Muscle layer of colon (tissue), 2 donors: ENCODE results near the gene CYS1.
"Not testable (repeated sequence)": the region's sequence is repeated elsewhere in the genome, so short reads cannot be mapped to it uniquely, and the experiment has no call there.

ENCODE experiments used
- H3K27ac ChIP-seq: one replicate; pipeline ENCODE4 v1.7.0; 2013; ENCODE audit warnings: low read depth, mild to moderate bottlenecking, low read length, moderate library complexity
- H3K27me3 ChIP-seq, 2 donors: one replicate each; pipeline ENCODE4 v1.7.0; 2013; ENCODE audit warnings: low read length in 2 of 2, mild to moderate bottlenecking in 2 of 2; ENCODE audit not compliant: insufficient read depth in 2 of 2, control insufficient read depth in 1 of 2
- H3K36me3 ChIP-seq: one replicate; pipeline ENCODE4 v1.7.0; 2013; ENCODE audit warnings: mild to moderate bottlenecking, low read length; ENCODE audit not compliant: insufficient read depth
- H3K4me1 ChIP-seq: one replicate; pipeline ENCODE4 v1.7.0; 2013; ENCODE audit warnings: mild to moderate bottlenecking, low read length; ENCODE audit not compliant: insufficient read depth
- H3K4me3 ChIP-seq, 2 donors: one replicate each; pipeline ENCODE4 v1.7.0; 2013; ENCODE audit warnings: low read length in 2 of 2, low read depth in 1 of 2, mild to moderate bottlenecking in 1 of 2, moderate library complexity in 1 of 2
- H3K9ac ChIP-seq: one replicate; pipeline ENCODE4 v1.7.0; 2013; ENCODE audit warnings: low read length
- H3K9me3 ChIP-seq: one replicate; pipeline ENCODE4 v1.7.0; 2013; ENCODE audit warnings: mild to moderate bottlenecking, low read length
- donor health status: abdominal sarcoma.
- donor health status: Adenocarcinoma of cecum.

Gene CYS1

GRCh38 chr2:10034333-10035052, 45.7 kb downstream of the CYS1 start:
- Histone ChIP-seq H3K27ac (no peak overlapping the region), H3K9ac (no peak overlapping the region), H3K4me3 (no peak overlapping the region), H3K27me3 (no peaks in the 10 kb centered on the region), H3K36me3 (no peaks in the 10 kb centered on the region), H3K9me3 (no peaks in the 10 kb centered on the region), H3K4me1 (peaks cover 42% of the 10 kb centered on the region)

GRCh38 chr2:10033251-10034006, 46.8 kb downstream of the CYS1 start:
- Histone ChIP-seq H3K4me1 (peaks cover 38% of the 10 kb centered on the region), H3K27ac (no peak overlapping the region), H3K9ac (no peak overlapping the region), H3K27me3 (no peaks in the 10 kb centered on the region), H3K36me3 (no peaks in the 10 kb centered on the region), H3K9me3 (no peaks in the 10 kb centered on the region), H3K4me3 (no peak overlapping the region)

- Histone ChIP-seq H3K4me1 (peaks cover 37% of the 10 kb centered on the region), H3K27me3 (no peaks in the 10 kb centered on the region), H3K36me3 (no peaks in the 10 kb centered on the region)
Observed at GRCh38 chr2:10032746-10033105, 47.5 kb downstream of the CYS1 start.

GRCh38 chr2:10031886-10032745, 48.1 kb downstream of the CYS1 start:
- Histone ChIP-seq H3K27ac (no peak overlapping the region), H3K36me3 (no peaks in the 10 kb centered on the region), H3K4me3 (no peak overlapping the region), H3K9ac (no peak overlapping the region), H3K9me3 (no peaks in the 10 kb centered on the region), H3K4me1 (peaks cover 31% of the 10 kb centered on the region), H3K27me3 (no peaks in the 10 kb centered on the region)

More at GRCh38 chr2:10032746-10033105, 47.5 kb downstream of the CYS1 start:
- H3K27ac ChIP-seq, result no peak overlapping the region
- no peaks in the 10 kb centered on the region for H3K9me3 ChIP-seq
- no peak overlapping the region for H3K4me3 ChIP-seq
- no peak overlapping the region for H3K9ac ChIP-seq

GRCh38 chr2:10030798-10031197, 49.4 kb downstream of the CYS1 start:
- H3K4me3 ChIP-seq, H3K27me3 ChIP-seq, H3K36me3 ChIP-seq, H3K27ac ChIP-seq, H3K9me3 ChIP-seq, H3K9ac ChIP-seq: not testable (repeated sequence)
- peaks cover 17% of the 10 kb centered on the region for H3K4me1 ChIP-seq

DNA sequence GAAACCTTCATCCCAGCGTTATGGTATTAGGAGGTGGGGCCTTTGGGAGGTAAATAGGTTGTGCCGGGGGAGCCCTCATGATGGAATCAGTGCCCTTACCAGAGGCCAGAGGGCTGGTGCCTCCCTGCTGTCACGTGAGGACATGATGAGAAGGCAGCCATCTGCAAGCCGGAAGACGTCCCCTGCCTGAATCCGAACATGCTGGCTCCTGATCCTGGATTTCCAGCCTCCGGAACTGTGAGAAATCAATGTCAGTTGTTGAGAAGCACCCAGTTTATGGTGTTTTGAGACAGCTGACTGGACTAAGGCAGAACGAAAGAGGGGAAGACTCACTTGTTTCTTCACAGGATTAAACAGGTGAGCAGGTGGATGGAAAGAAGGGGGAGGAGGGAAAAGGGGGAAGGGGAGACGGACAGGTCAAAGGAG, 49.9 kb downstream of the CYS1 start:
- H3K36me3 ChIP-seq, result no peaks in the 10 kb centered on the region
- no peak overlapping the region for H3K27ac ChIP-seq
- no peak overlapping the region for H3K4me3 ChIP-seq
- H3K4me1 ChIP-seq, result peaks cover 13% of the 10 kb centered on the region
- H3K27me3 ChIP-seq, result no peaks in the 10 kb centered on the region
- no peaks in the 10 kb centered on the region for H3K9me3 ChIP-seq
- no peak overlapping the region for H3K9ac ChIP-seq

GRCh38 chr2:10029875-10030223, 50.4 kb downstream of the CYS1 start:
- Histone ChIP-seq H3K36me3 (no peaks in the 10 kb centered on the region), H3K27ac (peak overlapping the region; percentile 20), H3K27me3 (no peaks in the 10 kb centered on the region), H3K4me1 (peaks cover 10% of the 10 kb centered on the region), H3K9me3 (no peaks in the 10 kb centered on the region), H3K4me3 (no peak overlapping the region), H3K9ac (no peak overlapping the region)

GRCh38 chr2:10028988-10029874, 51.0 kb downstream of the CYS1 start:
- Histone ChIP-seq H3K9me3 (no peaks in the 10 kb centered on the region), H3K27ac (peak overlapping the region; percentile 20), H3K4me3 (no peak overlapping the region), H3K4me1 (peaks cover 10% of the 10 kb centered on the region), H3K36me3 (no peaks in the 10 kb centered on the region), H3K9ac (no peak overlapping the region), H3K27me3 (no peaks in the 10 kb centered on the region)

DNA sequence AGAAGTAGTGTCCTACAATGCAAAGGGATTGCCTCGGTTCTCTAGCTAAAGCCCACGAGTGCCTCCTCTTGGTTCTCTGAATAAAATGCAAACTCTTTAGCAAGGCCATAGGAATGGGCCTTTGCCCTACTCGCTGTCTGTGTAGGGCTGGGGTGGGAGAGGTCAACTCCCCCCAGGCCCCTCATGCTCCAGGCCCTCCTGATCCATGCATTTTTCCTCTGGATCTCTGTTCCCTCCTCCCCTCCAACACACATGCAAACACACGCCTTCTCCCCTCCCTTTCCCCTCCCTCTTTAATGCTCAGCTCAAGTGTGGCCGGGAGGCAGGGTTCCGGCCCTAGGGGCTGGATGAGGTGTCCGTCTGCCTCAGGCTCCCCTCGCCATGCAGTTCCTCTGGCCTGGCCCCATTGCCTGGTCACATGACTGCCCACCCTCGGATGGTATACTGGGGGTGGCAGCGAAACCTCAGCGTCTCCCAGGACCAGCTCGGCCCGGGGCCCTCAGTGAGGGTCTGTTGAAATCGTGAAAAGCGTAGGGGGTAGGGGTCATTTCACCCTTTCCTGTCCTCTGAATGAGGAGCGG, 51.7 kb downstream of the CYS1 start:
- no peaks in the 10 kb centered on the region for H3K36me3 ChIP-seq
- peaks cover 10% of the 10 kb centered on the region for H3K4me1 ChIP-seq
- no peak overlapping the region for H3K9ac ChIP-seq
- no peaks in the 10 kb centered on the region for H3K27me3 ChIP-seq
- no peaks in the 10 kb centered on the region for H3K9me3 ChIP-seq
- H3K4me3 ChIP-seq, result no peak overlapping the region
- H3K27ac ChIP-seq, result no peak overlapping the region

DNA sequence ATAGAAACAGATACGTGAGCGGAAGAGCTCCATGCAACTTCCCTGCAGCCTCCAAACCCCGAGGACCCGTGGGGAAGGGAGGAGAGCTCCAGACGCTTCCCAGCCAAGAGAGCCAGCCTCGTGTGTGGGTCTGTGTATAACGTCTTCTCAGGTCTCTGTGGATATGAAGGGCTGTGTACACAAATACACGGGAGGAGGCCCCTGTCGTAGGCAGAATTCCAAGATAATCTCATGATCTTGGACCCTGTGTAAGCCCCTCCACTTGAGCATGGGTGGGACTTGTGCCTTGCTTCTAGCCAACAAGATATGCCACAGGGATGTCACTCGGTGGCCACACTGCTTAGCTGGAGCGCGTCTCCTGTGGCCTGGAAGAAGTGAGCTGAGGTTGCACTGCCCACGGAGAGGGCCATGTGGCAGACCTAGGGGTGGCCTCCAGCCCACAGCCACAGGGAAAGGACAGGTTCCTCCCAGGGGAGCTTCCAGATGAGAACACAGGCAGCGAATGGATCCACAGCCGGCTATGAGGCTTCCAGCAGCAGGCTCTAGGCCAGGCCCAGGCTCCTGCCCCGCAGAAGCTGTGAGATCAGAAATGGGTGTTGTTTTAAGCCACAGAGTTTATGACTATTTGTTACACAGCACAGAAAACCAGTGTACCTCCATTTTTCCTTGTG, 52.4 kb downstream of the CYS1 start:
- Histone ChIP-seq H3K9ac (no peak overlapping the region), H3K27me3 (no peaks in the 10 kb centered on the region), H3K36me3 (no peaks in the 10 kb centered on the region), H3K4me3 (no peak overlapping the region), H3K27ac (no peak overlapping the region), H3K4me1 (peaks cover 10% of the 10 kb centered on the region), H3K9me3 (no peaks in the 10 kb centered on the region)
